ENCODE data around the gene DAP.

Gene DAP

DNA sequence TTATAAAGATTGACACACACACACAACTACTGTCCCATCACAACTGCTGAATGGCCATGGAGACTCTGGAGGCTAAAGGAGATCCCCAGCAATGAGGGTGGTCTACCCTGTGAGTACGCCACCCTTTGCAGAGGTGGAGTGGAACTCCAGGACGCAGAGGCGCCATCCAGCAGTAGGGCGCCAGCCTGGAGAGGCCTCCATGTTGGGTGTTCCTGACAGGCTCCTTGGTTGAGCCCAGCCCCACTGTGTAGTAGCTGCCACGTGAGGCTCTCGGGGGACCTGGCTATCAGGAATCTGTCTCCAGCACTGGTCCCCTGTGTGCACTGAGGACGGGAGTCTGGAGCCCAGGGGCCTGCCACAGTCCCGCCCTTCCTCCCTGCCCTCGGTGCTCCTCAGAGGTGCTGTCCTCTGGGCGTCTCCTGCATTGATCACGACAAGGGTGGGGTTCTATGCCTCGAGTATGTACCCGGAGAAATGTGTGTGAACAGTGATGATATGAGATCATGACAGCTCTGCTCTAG, 72.3 kb downstream of the DAP start:
- no peak for DNase-seq

DNA sequence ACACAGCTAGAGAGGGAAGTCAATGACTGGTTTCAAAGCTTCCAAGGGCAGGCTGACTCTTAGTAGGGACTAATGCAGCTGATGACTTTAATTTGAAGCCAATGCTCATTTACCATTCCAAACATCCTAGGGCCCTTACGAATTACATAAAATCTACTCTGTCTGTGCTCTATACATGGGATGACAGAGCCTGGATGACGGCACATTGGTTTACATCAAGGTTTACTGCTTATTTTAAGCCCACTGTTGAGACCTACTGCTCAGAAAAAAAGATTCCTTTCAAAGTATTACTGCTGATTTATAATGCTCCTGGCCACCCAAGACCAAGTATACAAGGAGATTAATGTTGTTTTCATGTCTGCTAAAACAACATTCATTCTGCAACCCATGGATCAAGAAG, 74.1 kb downstream of the DAP start:
- no peak for DNase-seq

DNA sequence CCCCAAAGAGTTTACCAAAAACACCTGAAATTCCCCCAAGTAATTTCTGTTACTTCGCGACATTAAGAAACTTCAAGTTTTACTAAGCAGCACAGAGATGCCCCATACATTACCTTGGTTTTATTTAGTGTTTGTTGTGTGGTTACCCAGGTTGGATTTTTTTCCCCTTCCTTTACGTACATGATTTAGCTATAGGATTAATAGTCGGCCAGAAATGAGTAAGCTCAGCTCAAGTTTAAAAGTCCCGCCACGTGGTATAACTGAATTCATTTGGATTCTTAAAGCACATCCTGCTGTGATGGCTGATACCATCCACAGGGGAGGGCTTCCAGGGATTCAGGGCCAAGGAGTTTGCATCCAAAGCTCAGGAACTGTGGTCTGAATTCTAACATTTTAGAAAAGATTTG, 75.9 kb downstream of the DAP start:
- DNase-seq: no peak

DNA sequence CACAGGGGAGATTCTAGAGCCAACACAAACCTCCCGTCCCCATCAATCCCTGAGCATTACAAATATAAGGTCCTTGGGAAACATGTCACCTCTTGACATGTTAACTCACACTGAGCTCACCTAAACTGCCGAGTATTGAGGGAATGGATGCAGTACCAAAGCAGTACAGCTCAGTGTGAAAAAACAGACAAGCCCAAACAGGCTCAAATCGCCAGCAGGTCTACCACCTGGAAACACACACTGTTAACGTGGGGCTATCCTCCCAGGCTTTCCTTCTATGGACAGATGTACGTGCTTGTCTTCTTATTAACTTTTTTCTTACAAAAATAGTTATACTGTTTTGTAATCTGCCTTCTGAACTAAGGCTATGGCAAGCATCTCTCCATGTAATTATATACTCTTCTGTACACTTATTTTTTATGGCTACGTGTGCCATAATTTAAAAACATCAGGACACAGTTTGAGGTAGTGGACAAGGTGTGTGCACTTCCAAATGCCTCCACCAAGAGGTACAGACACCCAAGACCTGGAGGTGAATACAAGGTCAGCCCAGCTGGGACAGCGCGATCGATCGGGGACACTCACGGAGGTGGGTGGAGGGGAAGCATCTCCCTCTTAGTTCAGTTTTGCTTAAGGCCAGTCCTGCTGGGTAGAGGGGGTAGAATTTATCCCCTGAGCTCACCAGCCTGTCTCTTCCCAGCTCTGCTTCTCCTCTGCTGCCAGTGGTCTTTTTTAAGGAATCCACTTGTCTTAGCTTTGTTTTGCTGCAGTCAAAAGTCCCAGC, 76.5 kb downstream of the DAP start:
- no peak for DNase-seq

DNA sequence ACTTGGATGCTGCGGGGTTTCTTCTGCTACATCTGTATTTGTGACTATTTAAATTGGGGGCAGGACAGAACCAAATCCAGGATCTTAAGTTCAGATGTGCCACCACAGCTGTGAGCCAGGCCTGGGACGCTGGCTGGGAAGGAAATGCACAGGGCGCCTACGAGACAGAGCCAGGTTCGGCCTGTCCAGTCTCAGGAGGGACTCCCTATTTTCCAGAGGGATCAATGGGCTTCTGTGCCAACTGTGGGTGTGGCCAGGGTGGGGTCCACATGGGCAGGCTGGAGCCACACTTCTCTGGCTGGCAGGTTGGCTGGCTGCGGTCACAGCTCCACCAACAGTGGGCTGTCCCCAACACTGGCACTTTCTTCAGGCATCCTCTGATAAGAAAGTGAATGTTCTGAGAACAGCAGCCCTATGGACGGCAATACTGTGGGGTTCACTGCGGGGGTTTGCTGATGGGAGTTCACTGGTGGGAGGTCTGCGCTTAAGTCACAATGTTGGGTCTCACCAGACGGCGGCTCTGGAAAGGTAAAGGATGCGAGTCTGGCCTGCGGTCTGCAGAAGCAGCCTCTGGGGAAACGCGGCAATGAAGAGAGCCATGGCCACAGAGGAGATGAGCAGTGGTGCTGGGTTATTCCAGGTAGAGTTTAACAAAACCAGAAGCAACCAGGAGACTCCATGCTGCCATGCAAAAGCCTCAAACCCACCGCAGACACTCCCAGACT, 78.1 kb downstream of the DAP start:
- no peak for DNase-seq

DNA sequence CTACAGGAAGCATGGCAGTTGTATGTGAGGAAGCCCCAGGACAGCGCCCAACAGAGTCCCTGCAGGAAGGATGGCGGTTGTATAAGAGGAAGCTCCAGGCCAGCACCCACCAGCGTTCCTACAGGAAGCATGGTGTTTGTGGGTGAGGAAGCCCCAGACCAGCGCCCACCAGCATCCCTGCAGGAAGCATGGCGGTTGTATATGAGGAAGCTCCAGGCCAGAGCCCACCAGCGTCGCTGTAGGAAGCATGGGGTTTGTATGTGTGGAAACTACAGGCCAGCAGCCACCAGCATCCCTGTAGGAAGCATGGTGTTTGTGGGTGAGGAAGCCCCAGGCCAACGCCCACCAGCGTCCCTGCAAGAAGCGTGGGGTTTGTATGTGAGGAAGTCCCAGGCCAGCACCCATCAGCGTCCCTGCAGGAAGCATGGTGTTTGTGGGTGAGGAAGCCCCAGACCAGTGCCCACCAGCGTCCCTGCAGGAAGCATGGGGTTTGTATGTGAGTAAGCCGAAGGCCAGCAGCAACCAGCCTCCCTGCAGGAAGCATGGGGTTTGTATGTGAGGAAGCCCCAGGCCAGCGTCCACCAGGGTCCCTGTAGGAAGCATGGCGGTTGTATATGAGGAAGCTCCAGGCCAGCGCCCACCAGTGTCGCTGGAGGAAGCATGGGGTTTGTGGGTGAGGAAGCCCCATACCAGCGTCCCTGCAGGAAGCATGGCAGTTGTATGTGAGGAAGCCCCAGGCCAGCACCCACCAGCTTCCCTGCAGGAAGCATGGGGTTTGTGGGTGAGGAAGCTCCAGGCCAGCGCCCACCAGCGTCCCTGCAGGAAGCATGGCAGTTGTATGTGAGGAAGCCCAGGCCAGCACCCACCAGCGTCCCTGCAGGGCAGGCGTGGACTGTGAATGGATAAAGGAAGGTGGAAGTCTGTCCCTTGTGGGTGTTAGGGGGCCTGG, 79.0 kb downstream of the DAP start:
- no peak for DNase-seq

DNA sequence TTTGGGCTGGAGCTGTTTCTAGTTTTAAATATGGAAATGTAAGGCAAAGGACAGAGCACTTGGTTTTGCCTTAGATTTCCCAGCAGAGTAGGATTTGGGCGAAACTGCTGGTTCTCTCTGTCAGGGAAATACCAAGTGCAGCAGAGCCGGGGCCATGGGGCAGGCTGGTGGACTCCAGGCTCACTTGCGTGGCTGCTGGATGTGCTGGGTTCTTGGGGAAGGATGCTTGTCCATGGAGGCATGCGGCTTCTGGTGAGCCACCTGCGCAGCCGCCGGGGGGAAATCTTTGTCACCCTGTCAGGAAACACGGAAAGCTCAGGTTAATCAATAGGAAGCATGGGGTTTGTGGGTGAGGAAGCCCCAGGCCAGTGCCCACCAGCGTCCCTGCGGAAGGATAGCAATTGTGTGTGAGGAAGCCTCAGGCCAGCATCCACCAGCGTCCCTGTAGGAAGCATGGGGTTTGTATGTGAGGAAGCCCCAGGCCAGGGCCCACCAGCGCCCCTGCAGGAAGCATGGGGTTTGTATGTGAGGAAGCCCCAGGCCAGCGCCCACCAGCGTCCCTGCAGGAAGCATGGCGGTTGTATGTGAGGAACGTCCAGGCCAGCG, 80.1 kb downstream of the DAP start:
- DNase-seq: no peak

DNA sequence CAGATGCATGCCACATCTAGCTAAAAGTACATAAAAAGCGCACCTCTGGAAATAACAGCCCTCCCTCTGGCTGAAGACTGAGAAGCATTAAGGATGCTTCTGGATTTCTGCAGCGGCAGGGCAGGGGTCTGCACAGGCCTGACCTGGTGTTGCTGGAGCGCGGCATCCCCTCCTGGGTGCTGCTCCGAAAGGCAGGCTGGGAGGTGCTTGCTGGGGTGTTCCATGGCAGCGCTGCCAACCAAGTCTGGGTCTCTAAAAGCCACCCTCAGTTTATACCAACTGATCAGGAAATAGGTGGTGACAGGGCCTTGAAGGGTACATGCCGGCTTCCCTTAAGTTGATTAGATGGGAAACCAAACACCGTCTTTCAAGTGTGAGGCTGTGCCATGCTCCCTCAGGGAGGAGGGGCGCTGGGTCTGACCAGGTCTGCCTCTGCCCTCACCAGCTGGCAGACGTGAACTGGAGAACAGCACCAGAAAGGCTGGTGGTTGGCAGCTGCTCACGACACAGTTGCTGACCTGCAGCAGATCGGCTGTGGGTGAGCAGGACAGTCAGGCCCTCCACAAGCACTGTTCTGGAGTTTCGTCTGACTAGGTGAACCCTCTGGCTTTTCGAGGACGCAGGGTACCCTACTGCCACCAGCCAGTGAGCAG, 81.6 kb downstream of the DAP start:
- DNase-seq: no peak

DNA sequence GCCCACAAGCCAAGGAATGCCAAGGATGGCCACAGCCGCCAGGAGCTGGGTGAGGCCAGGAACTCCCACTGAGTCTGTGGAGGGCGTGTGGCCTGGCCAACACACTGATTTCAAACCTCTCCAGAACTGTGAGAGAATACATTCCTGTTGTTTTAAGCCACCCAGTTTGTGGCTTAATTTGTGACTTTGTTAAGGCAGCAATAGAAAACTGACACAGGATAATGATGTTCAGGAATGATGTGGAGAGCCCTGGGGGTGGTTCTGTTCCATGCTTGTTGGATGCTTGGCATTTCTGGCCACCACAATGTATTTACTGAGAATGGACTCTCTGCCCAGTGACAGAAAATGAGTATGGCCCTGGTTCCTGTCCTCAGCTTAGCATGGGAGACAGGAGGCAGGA, 82.8 kb downstream of the DAP start:
- no peak for DNase-seq

DNA sequence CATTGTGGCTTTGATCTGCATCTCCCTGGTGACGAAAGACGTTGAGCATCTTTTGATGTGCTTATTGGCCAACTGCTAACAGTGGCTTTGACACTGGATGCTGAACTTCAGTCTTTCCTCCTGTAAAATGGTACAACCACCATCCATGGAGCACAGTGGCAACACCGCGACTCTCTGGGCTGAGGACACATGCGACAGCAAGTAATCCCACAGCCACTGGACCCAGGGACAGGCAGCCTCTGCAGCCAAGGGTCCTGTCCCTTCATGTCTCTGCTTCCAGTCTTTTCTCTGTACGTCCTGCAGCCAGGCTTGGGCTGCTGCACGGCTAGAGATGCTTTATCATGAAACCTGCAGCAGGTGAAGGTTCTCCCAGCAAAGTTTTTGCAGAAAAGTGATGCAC, 83.5 kb downstream of the DAP start:
- no peak for DNase-seq

DNA sequence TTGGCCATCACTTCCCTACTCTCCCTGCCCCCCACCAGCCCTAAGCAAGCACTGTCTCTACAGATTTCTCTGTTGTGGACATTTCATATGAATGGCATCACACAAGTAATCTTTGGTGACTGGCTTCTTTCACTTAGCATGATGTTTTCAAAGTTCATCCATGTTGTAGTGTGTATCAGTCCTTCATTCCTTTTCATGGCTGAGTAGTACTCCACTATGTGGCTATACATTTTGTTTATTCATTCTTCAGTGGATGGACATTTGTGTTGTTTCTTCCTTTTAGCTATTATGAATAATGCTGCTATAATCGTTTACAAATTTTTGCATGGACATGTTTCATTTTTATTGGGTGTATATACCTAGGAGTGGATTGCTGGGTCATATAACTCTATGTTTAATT, 84.1 kb downstream of the DAP start:
- DNase-seq: no peak

DNA sequence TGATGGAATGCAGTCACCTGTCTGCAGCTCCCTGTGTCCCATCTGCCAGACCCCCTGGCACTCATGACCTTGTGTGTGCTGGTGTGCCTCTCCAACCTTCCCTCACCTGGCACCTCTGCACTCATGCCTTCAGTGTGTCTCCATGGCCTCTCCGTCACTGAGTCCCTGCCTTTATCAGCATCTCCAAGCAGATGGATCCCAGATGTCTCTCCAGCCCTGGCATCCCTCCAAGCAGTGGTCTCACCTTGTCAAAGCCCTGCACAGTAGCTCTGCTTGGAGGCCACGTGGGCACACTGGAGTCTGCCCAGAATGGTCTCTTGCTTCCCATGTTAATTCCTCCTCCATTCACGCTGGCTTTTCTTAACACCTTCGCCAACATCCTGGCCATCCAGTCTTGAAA, 84.8 kb downstream of the DAP start:
- no peak for DNase-seq

DNA sequence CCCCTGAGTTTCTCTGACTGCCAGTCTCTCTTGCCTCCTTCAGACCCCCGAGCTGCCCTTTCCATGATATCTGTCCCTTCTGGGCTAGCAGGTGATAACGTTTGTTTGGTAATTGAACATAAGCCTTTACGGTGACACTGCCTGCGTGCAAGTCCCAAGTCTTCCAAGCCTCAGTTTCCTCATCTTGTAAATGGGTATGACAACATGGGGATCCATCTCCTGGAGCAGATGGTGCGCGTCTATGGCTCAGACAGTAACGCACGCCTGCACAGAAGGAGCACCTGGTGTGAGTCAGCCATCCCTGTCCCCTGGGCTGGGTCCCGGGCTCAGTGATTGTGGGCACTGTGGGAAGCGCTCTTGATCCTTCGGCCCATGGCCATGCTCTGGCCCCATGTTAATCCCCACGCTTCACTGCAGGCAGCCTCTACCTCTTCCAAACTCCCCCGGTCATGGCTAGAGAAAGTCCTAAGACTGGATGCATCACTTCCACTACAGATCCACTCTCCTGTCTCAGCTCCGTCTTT, 85.8 kb downstream of the DAP start:
- DNase-seq: no peak

DNA sequence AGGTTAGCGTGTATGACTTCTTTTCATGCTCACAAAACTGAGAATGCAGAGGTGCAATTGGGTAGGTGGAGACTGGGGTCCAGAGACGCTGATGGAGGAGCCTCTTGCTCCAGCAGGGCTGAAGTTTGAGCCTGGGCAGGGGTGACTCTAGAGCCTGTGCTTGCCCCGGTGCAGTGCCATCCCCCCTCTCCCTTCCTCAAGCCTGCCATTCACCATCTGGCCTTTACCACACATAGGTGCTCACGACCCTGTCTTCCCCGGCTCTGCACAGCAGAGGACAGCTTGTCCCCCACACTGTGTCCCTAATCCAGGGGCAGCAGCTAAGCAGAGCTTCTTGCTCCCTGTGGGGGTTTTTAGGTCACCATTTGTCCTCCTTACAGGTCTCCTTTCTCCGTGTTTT, 86.5 kb downstream of the DAP start:
- no peak for DNase-seq

DNA sequence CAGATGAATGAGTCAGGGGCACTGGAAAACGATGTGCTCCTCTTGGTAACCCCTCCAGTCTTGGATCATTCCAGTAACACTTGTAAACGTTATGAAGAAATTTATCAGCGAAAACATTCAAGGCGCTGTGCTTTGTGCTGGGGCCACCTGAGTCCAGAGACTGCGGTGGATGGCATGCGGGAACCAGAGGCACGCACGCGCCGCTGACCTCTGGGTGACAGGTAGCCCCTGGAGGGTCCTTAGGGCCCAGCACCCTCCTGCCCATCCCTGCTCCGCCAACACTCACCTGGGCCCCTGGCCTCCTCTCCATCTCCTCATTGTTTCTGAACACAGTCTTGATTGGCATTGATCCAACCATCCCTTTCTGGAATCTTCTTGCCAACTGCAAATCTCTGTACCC, 86.9 kb downstream of the DAP start:
- no peak for DNase-seq

DNA sequence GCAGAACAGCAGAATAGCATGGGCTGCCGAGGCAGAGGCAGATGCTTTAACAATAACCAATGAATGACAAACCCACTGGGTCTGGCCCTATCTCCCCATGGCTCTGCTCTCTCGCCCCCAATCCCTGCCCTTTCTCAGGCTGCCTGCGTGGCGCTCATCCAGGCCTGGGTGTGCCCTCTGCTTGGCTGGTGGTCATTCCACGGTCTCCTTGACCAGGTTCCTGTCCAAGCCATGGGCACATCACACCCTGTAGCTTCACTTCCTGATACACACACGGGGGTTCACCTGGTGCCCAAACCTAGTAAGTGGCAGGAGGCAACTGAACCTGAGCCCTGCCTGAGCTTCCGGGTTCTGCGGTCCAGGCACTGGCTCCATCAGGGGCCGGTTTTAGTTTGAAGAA, 87.6 kb downstream of the DAP start:
- DNase-seq: no peak

DNA sequence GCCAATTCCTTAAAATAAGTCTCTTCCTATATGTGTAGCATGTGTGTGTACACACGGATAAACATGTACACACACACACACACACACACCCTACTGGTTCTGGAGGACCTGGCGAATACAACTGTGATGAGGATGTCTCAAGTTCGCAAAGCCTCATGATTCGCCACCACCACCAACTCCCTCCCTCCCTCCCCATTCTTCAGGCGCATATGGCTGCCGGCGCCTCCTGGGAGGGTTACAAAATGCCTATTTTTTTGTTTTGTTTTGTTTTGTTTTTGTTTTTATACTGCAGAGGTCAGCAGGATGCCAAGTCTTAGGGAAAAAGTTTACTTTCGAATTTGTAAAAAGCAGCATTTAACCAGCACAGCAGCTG, 88.0 kb downstream of the DAP start:
- no peak for DNase-seq

DNA sequence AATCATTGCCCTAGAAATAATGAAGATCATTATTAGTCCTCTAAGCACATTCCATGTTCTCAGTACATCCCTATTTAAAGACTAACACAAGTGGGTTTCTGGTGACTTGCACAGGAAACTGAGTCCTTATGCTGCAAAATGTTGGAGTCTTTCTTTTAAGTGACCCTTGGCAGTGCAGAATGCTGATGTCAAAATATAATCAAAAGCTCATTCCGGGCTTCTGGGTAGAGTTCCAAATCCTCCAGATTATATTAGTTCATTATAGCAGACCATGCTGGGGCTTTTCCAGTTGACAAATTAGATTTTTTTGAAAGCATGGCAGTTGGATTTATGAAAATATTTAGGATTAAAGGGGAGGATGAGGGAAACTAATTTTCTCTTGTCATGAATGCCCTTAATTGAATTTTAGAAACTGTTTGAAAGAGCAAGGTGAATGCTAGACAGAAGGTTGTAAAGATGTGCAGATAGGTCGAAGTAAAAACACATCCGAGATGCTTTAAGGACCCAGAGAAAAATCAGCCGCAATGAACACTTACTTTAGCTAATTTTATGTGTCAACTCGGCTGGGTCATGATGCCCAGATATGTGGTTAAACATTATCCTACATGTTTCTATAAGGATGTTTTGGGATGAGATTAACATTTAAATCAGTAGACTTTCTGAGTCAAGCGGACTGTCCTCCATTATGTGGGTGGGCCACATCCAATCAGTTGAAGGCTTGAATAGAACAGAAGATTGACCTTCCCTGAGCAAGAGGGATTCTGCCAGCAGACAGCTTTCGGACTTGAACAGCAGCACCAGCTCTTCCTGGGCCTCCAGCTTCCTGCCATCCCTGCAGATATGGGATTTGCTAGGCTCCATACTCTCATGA, 88.7 kb downstream of the DAP start:
- DNase-seq: no peak

DNA sequence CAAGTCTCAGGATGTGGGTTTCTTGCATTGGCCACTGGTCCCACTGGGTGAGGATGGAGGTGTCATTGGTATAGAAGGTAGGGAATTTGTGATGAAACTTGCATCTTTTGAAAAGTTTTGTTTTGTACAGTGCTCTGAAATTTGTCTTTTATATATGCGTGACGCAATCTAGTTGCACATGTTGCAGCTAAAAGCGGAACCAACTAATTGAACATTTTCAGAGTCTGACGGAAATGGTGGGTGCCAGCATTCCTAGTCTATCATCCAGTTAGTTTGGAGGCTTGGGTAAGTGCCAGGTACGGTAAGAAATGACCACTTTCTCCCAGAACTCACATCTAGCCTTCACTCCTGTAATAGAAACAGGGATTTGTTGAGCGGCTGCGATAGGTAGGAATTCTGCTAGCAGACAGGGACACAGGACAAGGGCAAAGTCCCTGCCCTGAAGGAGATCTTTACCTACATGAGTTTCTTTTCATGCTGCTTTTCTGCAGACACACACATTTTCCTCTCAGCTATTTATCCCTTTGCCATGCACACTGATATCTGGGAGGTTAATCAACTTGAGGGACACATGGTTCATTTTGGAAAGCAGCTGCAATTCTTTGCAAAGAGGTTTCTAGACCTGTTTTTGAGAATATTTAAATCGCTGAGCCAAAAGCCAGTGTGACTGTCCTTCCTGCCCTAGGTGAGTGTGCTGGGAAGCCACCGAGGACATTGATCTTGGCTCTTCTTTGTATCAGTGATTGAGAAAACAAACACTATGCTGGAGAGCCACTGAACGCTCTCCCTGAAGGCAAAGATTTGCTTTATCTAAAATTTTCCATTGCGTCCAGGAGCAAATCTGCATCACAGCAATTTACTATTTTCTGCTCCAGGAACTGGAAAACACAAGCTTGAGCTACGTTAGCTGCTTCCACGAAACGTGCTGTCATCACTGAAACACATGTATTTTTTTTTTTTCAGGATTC, 89.7 kb downstream of the DAP start:
- DNase-seq: no peak

DNA sequence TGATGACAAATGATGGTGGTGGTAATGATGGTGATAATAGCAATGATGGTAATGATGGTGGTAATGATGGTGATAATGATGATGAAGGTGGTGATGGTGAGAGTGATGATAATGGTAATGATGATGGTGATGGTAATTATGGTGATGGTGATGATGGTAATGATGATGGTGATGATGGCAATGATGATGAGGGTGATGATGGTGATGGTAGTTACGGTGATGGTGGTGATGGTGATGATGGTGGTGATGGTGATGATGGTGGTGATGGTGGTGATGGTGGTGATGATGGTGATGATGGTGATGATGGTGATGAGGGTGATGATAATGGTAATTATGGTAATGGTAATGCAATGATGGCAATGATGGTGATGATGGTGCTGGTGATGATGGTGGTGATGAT, 91.1 kb downstream of the DAP start:
- DNase-seq: no peak
